Measurements from ENCODE around the gene CAPN5.

DNA sequence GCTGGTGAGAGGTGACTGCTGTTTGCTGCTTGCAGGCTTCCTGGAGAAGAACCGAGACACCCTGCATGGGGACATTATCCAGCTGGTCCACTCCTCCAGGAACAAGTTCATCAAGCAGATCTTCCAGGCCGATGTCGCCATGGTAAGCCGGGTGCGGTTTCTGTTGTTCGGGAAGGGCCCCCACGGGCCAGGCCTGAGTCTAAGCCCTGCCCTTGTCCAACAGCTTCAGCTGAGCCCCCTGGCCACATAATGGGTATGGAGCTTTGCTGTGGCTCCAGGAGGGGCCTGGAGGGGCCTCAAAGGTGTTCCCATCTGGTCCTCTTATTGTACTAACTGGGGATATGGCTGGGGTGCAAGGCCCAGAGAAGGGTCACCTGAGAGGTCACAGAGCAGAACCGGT, 99.2 kb downstream of the CAPN5 start:
- TF ChIP-seq, protein P1, sequence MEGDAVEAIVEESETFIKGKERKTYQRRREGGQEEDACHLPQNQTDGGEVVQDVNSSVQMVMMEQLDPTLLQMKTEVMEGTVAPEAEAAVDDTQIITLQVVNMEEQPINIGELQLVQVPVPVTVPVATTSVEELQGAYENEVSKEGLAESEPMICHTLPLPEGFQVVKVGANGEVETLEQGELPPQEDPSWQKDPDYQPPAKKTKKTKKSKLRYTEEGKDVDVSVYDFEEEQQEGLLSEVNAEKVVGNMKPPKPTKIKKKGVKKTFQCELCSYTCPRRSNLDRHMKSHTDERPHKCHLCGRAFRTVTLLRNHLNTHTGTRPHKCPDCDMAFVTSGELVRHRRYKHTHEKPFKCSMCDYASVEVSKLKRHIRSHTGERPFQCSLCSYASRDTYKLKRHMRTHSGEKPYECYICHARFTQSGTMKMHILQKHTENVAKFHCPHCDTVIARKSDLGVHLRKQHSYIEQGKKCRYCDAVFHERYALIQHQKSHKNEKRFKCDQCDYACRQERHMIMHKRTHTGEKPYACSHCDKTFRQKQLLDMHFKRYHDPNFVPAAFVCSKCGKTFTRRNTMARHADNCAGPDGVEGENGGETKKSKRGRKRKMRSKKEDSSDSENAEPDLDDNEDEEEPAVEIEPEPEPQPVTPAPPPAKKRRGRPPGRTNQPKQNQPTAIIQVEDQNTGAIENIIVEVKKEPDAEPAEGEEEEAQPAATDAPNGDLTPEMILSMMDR (IDR thresholded peaks at IDR 0.05; ENCODE audit: low read depth, low read length): no peak
- no peak for TF ChIP-seq EZH2phosphoT487 (IDR thresholded peaks at IDR 0.05; ENCODE audit: low read depth)

All from OCI-LY3 (cell line).